Activated CD4-positive, CD25-positive, alpha-beta regulatory T cell (primary cell): ENCODE measurements around the gene NCLN.
"Not testable (repeated sequence)": the region's sequence is repeated elsewhere in the genome, so short reads cannot be mapped to it uniquely, and the experiment has no call there.

Source experiments
- DNase-seq, 4 experiments: peaks; one replicate each; lab custom pipeline; 2025; lab: John Stamatoyannopoulos, UW

Gene NCLN

GRCh38 chr19:3183721-3184641 is 1.7 kb upstream of the NCLN start:
- DNase-seq, result no peak

- DNase-seq, result peak; percentile 51 to 68 (median 58)
These were observed 776 bp upstream of the NCLN start for GRCh38 chr19:3184847-3185460.

- no peak for DNase-seq
These were observed 494 bp downstream of the NCLN start for GRCh38 chr19:3186160-3186688.

GRCh38 chr19:3186891-3187661 is 1.3 kb downstream of the NCLN start:
- DNase-seq, result no peak

GRCh38 chr19:3187662-3188511 is 2.2 kb downstream of the NCLN start:
- no peak for DNase-seq

GRCh38 chr19:3188627-3189596 is 3.2 kb downstream of the NCLN start:
- DNase-seq, result no peak

GRCh38 chr19:3189702-3190469 is 4.2 kb downstream of the NCLN start:
- no peak for DNase-seq

- DNase-seq, result no peak
These were observed 4.7 kb downstream of the NCLN start for GRCh38 chr19:3190470-3190770.

- DNase-seq, result no peak
These were observed 5.4 kb downstream of the NCLN start for GRCh38 chr19:3190921-3191805.

GRCh38 chr19:3191806-3192104 is 6.0 kb downstream of the NCLN start:
- not testable (repeated sequence) for DNase-seq

GRCh38 chr19:3192228-3192635 is 6.5 kb downstream of the NCLN start:
- DNase-seq, result no peak

- no peak for DNase-seq
These were observed 7.0 kb downstream of the NCLN start for GRCh38 chr19:3192684-3193083.

GRCh38 chr19:3193256-3194105 is 7.8 kb downstream of the NCLN start:
- DNase-seq, result no peak

- DNase-seq, result no peak
These were observed 8.7 kb downstream of the NCLN start for GRCh38 chr19:3194106-3195087.

GRCh38 chr19:3196064-3196932 is 10.6 kb downstream of the NCLN start:
- DNase-seq, result no peak

- no peak for DNase-seq
These were observed 11.1 kb downstream of the NCLN start for GRCh38 chr19:3196933-3197205.
